ENCODE data around the gene ITK. TPM values are rescaled to one million over a fixed set of nuclear protein-coding genes. Genes with fewer than 3 reads are reported as not detected.

ITK gene
- total RNA-seq, 1 experiment from 2014 or later = not detected

- Mint-ChIP-seq H3K36me3 (ENCODE audit: insufficient read depth, unreplicated experiment) (no peaks in the 10 kb centered on the region), H3K4me1 (ENCODE audit: low read depth, unreplicated experiment) (no peaks in the 10 kb centered on the region), H3K9me3 (ENCODE audit: unreplicated experiment) (no peaks in the 10 kb centered on the region), H3K27me3 (ENCODE audit: insufficient read depth, unreplicated experiment) (no peaks in the 10 kb centered on the region), H3K4me3 (ENCODE audit: unreplicated experiment) (no peak overlapping the region), H3K27ac (ENCODE audit: unreplicated experiment) (no peak overlapping the region)
- no peak for TF ChIP-seq CTCF (IDR thresholded peaks at IDR 0.05; ENCODE audit: insufficient read depth in 1 of 2, low read depth in 1 of 2, low read length in 1 of 2, severe bottlenecking in 1 of 2, unreplicated experiment in 1 of 2)
- H3K4me3 ChIP-seq (ENCODE audit: low read depth, low read length) = no peak overlapping the region
- no peaks in the 10 kb centered on the region for H3K4me1 ChIP-seq
- CTCF ChIA-PET = no interaction called here
- intact Hi-C loops (cut with micrococcal nuclease; ENCODE audit: unreplicated experiment) = no loop called here
- no peaks in the 10 kb centered on the region for H3K9me3 ChIP-seq
- no peaks in the 10 kb centered on the region for H3K27me3 ChIP-seq (replicated peaks; ENCODE audit: control insufficient read depth, insufficient read depth, low read length)
- BruUV-seq (replicated peaks) = no TSS peak
- no peaks in the 10 kb centered on the region for H3K36me3 ChIP-seq (ENCODE audit: control insufficient read depth, insufficient read depth, low read length)
- POLR2A ChIA-PET = no interaction called here
- DNase-seq = no peak
These were observed 99.1 kb downstream of the ITK start for GRCh38 chr5:157279605-157280239.

- ChIA-PET CTCF (interaction anchor here (0.6 kb wide), 1 partner anchor 142 kb away, joined by 3 read pairs; no protein-coding TSS in a partner anchor), POLR2A (interaction anchor here (0.8 kb wide), 1 partner anchor 14 kb away, joined by 8 read pairs; no protein-coding TSS in a partner anchor)
- Histone ChIP-seq H3K4me3 (ENCODE audit: low read depth, low read length) (no peak overlapping the region), H3K4me1 (no peaks in the 10 kb centered on the region), H3K9me3 (no peaks in the 10 kb centered on the region), H3K36me3 (ENCODE audit: control insufficient read depth, insufficient read depth, low read length) (no peaks in the 10 kb centered on the region), H3K27me3 (replicated peaks; ENCODE audit: control insufficient read depth, insufficient read depth, low read length) (no peaks in the 10 kb centered on the region)
- TF ChIP-seq CTCF (IDR thresholded peaks at IDR 0.05; ENCODE audit: insufficient read depth in 1 of 2, low read depth in 1 of 2, low read length in 1 of 2, severe bottlenecking in 1 of 2, unreplicated experiment in 1 of 2) = no peak
- Mint-ChIP-seq H3K27ac (ENCODE audit: unreplicated experiment) (no peak overlapping the region), H3K9me3 (ENCODE audit: unreplicated experiment) (no peaks in the 10 kb centered on the region), H3K36me3 (ENCODE audit: insufficient read depth, unreplicated experiment) (no peaks in the 10 kb centered on the region), H3K4me3 (ENCODE audit: unreplicated experiment) (no peak overlapping the region), H3K4me1 (ENCODE audit: low read depth, unreplicated experiment) (no peaks in the 10 kb centered on the region), H3K27me3 (ENCODE audit: insufficient read depth, unreplicated experiment) (no peaks in the 10 kb centered on the region)
- BruUV-seq (replicated peaks) = no TSS peak
- intact Hi-C loops (cut with micrococcal nuclease; ENCODE audit: unreplicated experiment) = no loop called here
- DNase-seq = no peak
These were observed 100.3 kb downstream of the ITK start for GRCh38 chr5:157280927-157281326.

GRCh38 chr5:157282150-157282549 is 101.5 kb downstream of the ITK start:
- Histone ChIP-seq H3K36me3 (ENCODE audit: control insufficient read depth, insufficient read depth, low read length) (no peaks in the 10 kb centered on the region), H3K4me3 (ENCODE audit: low read depth, low read length) (no peak overlapping the region), H3K4me1 (no peaks in the 10 kb centered on the region), H3K9me3 (no peaks in the 10 kb centered on the region), H3K27me3 (replicated peaks; ENCODE audit: control insufficient read depth, insufficient read depth, low read length) (no peaks in the 10 kb centered on the region)
- Mint-ChIP-seq H3K27me3 (ENCODE audit: insufficient read depth, unreplicated experiment) (no peaks in the 10 kb centered on the region), H3K9me3 (ENCODE audit: unreplicated experiment) (no peaks in the 10 kb centered on the region), H3K27ac (ENCODE audit: unreplicated experiment) (no peak overlapping the region), H3K36me3 (ENCODE audit: insufficient read depth, unreplicated experiment) (no peaks in the 10 kb centered on the region), H3K4me1 (ENCODE audit: low read depth, unreplicated experiment) (no peaks in the 10 kb centered on the region), H3K4me3 (ENCODE audit: unreplicated experiment) (no peak overlapping the region)
- intact Hi-C loops (cut with micrococcal nuclease; ENCODE audit: unreplicated experiment) = no loop called here
- TF ChIP-seq CTCF (IDR thresholded peaks at IDR 0.05; ENCODE audit: insufficient read depth in 1 of 2, low read depth in 1 of 2, low read length in 1 of 2, severe bottlenecking in 1 of 2, unreplicated experiment in 1 of 2) = no peak
- CTCF ChIA-PET = no interaction called here
- DNase-seq = no peak
- BruUV-seq (replicated peaks) = no TSS peak
- POLR2A ChIA-PET = no interaction called here
